Measurements from ENCODE around the gene UMODL1. TPM values are rescaled to one million over a fixed set of nuclear protein-coding genes. Genes with fewer than 3 reads are reported as not detected.

Gene UMODL1
- total RNA-seq, 1 donor from 2014 or later: not detected

GRCh38 chr21:42027085-42027821, 43.9 kb upstream of the UMODL1 start:
- Histone ChIP-seq H3K9me3 (ENCODE audit: low read depth) (no peaks in the 10 kb centered on the region), H3K4me2 (no peak overlapping the region), H3K9ac (no peak overlapping the region), H3K4me3 (no peak overlapping the region), H3K36me3 (no peaks in the 10 kb centered on the region), H3K79me2 (ENCODE audit: low read depth) (no peaks in the 10 kb centered on the region), H3F3A (ENCODE audit: low read depth) (no peaks in the 10 kb centered on the region), H3K4me1 (peaks cover 12% of the 10 kb centered on the region), H4K20me1 (ENCODE audit: low read depth) (no peaks in the 10 kb centered on the region), H3K27ac (no peak overlapping the region), H2AFZ (replicated peaks) (no peak overlapping the region), H3K27me3 (no peaks in the 10 kb centered on the region)
- H3K4me1 Mint-ChIP-seq: peaks cover 49% of the 10 kb centered on the region
- no peaks in the 10 kb centered on the region for H3K36me3 Mint-ChIP-seq
- DNase-seq (ENCODE audit: low spot score): no peak
- H3K27ac Mint-ChIP-seq: peak overlapping the region; percentile 74
- TF ChIP-seq EZH2 (IDR thresholded peaks at IDR 0.05) (no peak), CTCF (IDR thresholded peaks at IDR 0.05) (no peak), EZH2phosphoT487 (IDR thresholded peaks at IDR 0.05) (no peak)
- H3K9me3 Mint-ChIP-seq: peaks cover 2% of the 10 kb centered on the region
- peaks cover 22% of the 10 kb centered on the region for H3K27me3 Mint-ChIP-seq (ENCODE audit: insufficient read depth, low read depth)
- no peak overlapping the region for H3K4me3 Mint-ChIP-seq

DNA sequence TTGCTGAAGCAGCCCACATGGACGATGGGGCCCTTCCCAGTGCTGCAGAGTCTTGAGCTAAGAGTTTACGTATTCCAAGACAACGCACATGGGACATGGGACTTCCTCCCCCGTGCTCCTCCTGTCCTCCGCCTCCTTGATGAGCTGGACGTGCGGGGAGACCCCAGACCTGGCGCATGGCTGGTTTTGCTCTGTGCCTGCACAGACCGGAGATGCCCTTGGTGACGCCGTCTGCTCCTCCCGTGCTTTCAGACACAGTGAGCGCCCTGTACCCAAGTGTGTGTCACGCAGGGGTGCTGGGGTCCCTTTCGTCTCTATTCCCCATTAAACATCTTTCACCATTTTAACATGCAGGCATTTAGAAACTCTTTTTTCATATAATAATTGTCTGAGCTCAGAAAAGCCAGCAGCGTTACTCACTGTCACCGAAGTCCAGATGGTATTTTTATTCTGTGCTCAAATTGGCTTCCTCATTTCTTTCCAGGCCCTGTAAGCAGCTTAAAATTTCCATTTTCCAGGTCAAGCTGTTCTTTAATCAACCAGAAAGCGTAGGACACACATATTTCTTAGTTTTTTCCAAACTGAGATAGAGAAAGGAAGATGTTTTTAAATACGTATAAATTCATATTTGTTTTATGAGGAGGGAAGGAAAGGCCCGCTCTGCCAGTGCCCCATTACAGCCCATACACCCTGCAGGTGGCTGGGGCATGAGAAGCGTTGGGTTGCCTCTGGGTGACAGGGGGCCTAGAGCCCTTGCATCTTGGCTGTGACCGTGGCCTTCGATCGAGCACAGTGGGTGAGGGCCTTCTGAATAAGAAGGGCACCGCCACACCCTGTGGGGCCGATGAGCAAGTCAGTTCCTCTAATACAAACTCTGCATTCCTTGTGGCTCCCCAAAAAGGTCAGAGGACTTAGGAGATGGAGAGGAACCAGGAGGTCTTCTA, 43.0 kb upstream of the UMODL1 start:
- Histone ChIP-seq H4K20me1 (ENCODE audit: low read depth) (no peaks in the 10 kb centered on the region), H3F3A (ENCODE audit: low read depth) (no peaks in the 10 kb centered on the region), H3K27me3 (no peaks in the 10 kb centered on the region), H3K4me3 (no peak overlapping the region), H3K9me3 (ENCODE audit: low read depth) (no peaks in the 10 kb centered on the region), H3K4me2 (no peak overlapping the region), H3K79me2 (ENCODE audit: low read depth) (no peaks in the 10 kb centered on the region), H3K4me1 (peaks cover 7% of the 10 kb centered on the region), H3K36me3 (no peaks in the 10 kb centered on the region), H3K27ac (no peak overlapping the region), H2AFZ (replicated peaks) (no peak overlapping the region), H3K9ac (no peak overlapping the region)
- no peak for TF ChIP-seq EZH2 (IDR thresholded peaks at IDR 0.05)
- TF ChIP-seq EZH2phosphoT487 (IDR thresholded peaks at IDR 0.05): no peak
- H3K27me3 Mint-ChIP-seq (ENCODE audit: insufficient read depth, low read depth): peaks cover 21% of the 10 kb centered on the region
- H3K27ac Mint-ChIP-seq: peak overlapping the region; percentile 87
- peaks cover 40% of the 10 kb centered on the region for H3K4me1 Mint-ChIP-seq
- peaks cover 2% of the 10 kb centered on the region for H3K9me3 Mint-ChIP-seq
- no peak for DNase-seq (ENCODE audit: low spot score)
- no peak overlapping the region for H3K4me3 Mint-ChIP-seq
- H3K36me3 Mint-ChIP-seq: no peaks in the 10 kb centered on the region

DNA sequence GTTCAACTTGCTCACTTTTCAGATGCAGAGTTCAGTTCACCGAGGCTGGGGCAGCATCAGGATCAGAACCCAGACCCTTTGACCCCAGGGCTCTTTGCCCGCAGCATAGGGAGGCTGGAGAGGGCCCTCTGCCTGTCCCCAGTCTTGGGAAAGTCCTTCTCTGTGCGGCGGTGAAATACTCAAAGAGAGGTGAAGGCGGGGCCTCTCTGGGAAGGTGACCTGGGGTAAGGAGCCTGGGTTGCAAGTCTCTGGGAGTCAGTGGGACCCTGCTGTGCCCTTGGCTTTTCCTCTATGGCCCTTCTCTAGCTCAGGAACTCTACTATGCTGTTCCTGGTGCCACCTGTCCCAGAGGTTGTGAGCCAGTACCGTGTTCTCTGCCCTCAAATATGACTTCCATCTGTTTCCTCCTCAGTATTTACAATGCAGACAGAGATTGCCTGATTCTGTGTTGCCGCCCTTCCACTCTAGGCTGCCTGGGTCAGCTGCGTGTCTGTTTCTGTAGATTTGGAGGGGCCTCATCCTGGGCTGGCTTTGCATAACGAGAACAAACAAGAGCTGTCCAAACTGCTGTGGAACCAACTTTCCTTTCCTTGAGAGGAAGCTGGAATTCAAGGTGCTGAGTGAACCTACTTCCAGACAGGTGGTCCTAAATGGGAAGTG, 42.2 kb upstream of the UMODL1 start:
- Mint-ChIP-seq H3K4me3 (no peak overlapping the region), H3K36me3 (no peaks in the 10 kb centered on the region), H3K9me3 (peaks cover 2% of the 10 kb centered on the region), H3K27me3 (ENCODE audit: insufficient read depth, low read depth) (peaks cover 18% of the 10 kb centered on the region), H3K27ac (no peak overlapping the region), H3K4me1 (peaks cover 32% of the 10 kb centered on the region)
- H3K4me2 ChIP-seq: no peak overlapping the region
- DNase-seq (ENCODE audit: low spot score): no peak
- no peak for TF ChIP-seq CTCF (IDR thresholded peaks at IDR 0.05)
- no peak for TF ChIP-seq EZH2 (IDR thresholded peaks at IDR 0.05)
- no peak for TF ChIP-seq EZH2phosphoT487 (IDR thresholded peaks at IDR 0.05)
- H3K27me3 ChIP-seq: no peaks in the 10 kb centered on the region
- H3K4me1 ChIP-seq: peaks cover 7% of the 10 kb centered on the region
- H3K4me3 ChIP-seq: no peak overlapping the region
- H3K79me2 ChIP-seq (ENCODE audit: low read depth): no peaks in the 10 kb centered on the region
- H3F3A ChIP-seq (ENCODE audit: low read depth): no peaks in the 10 kb centered on the region
- no peak overlapping the region for H3K9ac ChIP-seq
- no peak overlapping the region for H3K27ac ChIP-seq
- H3K36me3 ChIP-seq: no peaks in the 10 kb centered on the region
- H2AFZ ChIP-seq (replicated peaks): no peak overlapping the region
- no peaks in the 10 kb centered on the region for H3K9me3 ChIP-seq (ENCODE audit: low read depth)
- no peaks in the 10 kb centered on the region for H4K20me1 ChIP-seq (ENCODE audit: low read depth)
